Peyer's patch (tissue), 4 donors: ENCODE results near the gene EP400.

ENCODE experiments used
- CTCF ChIP-seq, 6 experiments: fragments of 450-650 bp in 4 of 6; fragments of 200-600 bp in 2 of 6; sonication (generic) in 1 of 6; IDR thresholded peaks; one replicate each; pipeline ENCODE4 v1.5.1; 2017 to 2019; ENCODE audit warnings: antibody characterized with exemption in 6 of 6, mild to moderate bottlenecking in 3 of 6, moderate library complexity in 1 of 6
- POLR2A ChIP-seq, 2 donors: fragments of 450-650 bp; IDR thresholded peaks; one replicate each; pipeline ENCODE4 v1.5.1; 2017; ENCODE audit warnings: antibody characterized with exemption in 2 of 2, mild to moderate bottlenecking in 2 of 2, moderate library complexity in 2 of 2

GRCh38 chr12:132069336-132069985, 119.7 kb downstream of the EP400 start:
- TF ChIP-seq CTCF (IDR thresholded peaks at IDR 0.05) (no peak), POLR2A (IDR thresholded peaks at IDR 0.05) (no peak)
